Measurements from ENCODE around the gene TRIM27.
"Not testable (repeated sequence)": the region's sequence is repeated elsewhere in the genome, so short reads cannot be mapped to it uniquely, and the experiment has no call there.

Gene TRIM27, protein sequence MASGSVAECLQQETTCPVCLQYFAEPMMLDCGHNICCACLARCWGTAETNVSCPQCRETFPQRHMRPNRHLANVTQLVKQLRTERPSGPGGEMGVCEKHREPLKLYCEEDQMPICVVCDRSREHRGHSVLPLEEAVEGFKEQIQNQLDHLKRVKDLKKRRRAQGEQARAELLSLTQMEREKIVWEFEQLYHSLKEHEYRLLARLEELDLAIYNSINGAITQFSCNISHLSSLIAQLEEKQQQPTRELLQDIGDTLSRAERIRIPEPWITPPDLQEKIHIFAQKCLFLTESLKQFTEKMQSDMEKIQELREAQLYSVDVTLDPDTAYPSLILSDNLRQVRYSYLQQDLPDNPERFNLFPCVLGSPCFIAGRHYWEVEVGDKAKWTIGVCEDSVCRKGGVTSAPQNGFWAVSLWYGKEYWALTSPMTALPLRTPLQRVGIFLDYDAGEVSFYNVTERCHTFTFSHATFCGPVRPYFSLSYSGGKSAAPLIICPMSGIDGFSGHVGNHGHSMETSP
- 52.0 reads per million, percentile 69 among the genes with 10 or more reads in this experiment for total RNA-seq

DNA sequence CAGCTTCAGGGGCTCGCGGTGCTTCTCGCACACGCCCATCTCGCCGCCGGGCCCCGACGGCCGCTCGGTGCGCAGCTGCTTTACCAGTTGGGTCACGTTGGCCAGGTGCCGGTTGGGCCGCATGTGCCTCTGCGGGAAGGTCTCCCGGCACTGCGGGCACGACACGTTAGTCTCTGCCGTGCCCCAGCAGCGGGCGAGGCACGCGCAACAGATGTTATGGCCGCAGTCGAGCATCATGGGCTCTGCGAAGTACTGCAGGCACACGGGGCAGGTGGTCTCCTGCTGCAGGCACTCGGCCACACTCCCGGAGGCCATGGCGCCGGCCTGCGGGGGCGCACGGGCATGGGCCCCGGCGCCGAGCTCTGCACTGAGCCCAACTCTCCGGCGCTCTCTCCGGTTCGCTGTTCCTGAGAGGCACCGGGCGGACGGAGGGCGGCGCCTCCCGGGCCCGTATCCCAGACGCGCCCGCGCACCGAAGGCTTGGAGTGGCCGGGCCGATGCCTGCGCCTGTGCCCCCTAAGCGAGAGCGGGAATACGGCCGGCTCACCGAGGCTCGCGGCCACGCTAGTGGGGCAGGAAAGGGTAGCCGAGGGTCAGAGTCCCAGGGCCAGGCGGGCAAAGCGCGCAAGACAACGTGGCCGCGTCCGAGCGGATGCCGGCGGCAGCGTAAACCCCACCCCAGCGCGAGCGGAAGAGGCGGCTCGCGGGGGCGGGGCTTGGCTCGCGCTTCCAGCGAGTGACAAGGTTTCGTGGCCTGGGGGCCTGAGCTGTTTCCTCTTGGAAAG is at the start of gene TRIM27:
TSS of gene TRIM27 (minus strand) at position 668 of the 785 bp plus-strand sequence. CDS start at position 315, 353 bp downstream.
- DNase-seq = peak; percentile 68

DNA sequence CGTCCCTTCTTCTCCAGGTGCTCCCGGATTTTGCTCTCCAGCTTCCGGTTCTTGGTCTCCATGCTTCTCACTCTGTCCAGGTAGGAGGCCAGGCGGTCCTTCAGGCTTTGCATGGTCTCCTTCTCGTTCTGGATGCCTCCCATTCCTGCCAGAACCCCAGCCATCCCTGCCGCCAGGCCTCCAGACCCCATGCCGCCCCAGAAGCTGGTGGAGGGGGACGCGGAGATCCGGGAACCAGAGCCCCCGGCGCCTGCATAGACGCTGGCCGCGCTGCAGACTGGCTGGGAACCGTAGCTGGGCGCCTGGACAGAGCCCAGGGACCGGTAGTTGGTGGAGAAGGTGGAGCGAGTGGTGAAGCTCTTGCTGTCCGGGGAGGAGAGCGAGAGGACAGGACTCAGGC is 46.3 kb upstream of the TRIM27 start:
- not testable (repeated sequence) for DNase-seq

DNA sequence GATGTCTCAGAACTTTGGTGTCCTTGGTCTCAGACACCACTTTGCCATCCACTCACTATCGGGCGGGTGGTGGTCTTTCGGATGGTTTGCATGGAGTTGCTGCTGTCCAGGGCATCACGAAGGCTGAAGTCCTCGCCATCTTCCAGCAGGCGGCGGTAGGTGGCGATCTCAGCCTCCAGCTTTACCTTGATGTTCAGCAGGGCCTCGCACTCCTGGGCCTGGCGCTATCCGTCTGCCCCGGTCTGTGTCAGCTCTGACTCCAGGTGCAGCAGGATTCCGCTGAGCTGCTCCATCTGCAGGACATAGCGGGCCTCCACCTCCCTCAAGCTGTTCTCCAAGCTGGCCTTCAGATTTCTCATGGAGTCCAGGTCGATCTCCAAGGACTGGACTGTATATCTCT is 45.3 kb upstream of the TRIM27 start:
- DNase-seq = no peak

DNA sequence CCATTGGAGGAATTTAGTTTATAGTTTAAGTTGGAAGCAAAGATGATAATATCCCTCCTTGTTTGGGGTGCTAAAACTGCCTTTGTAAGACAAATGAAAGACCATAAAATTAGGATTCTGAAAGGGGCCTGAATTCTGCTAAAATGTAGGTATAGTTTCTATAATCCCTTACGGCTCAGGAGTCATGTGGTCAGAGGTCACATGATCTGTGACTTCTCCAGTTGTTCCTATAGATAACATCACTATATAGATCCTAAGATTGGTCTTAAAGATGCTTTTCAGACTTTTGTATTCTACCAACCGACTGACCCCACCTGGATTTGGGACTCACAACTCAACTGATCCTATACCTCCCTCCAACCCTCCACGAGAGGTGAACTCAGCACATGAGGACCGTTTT is 44.7 kb upstream of the TRIM27 start:
- no peak for DNase-seq

DNA sequence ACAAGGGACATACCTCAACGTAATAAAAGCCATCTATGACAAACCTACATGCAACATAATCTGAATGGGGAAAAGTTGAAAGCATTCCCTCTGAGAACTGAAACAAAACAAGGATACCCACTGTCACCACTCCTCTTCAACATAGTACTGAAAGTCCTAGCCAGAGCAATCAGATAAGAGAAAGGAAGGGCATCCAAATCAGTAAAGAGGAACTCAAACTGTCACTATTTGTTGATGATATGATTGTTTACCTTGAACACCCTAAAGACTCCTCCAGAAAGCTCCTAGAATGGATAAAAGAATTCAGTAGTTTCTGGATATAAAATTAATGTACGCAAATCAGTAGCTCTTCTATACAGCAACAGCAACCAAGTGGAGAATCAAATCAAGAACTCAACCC is 41.9 kb upstream of the TRIM27 start:
- no peak for DNase-seq

DNA sequence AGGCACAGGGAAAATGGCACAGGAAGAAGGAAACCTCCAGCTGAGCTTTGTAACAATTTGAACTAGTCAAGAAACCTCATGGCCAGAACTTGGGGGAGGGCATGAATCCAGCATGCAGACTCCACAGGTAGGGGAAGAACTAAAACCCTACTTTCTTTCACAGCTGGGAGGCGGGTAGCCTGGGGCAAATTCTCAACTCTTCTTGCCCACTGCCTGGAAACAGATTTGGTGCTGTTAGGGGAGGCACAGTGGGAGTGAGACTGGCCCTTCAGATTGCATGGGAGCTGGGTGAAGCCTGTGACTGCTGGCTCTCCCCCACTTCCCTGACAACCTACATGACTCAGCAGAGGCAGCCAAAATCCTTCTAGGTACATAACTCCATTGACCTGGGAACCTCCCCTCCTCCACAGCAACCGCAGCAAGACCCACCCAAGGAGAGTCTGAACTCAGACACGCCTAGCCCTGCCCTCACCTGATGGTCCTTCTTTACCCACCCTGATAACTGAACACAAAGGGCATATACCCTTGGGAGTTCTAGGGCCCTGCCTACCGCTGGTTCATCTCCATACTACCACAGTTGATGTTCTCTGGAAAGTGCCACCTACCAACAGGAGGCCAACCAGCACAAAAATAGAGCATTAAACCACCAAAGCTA is 37.2 kb upstream of the TRIM27 start:
- DNase-seq = no peak

DNA sequence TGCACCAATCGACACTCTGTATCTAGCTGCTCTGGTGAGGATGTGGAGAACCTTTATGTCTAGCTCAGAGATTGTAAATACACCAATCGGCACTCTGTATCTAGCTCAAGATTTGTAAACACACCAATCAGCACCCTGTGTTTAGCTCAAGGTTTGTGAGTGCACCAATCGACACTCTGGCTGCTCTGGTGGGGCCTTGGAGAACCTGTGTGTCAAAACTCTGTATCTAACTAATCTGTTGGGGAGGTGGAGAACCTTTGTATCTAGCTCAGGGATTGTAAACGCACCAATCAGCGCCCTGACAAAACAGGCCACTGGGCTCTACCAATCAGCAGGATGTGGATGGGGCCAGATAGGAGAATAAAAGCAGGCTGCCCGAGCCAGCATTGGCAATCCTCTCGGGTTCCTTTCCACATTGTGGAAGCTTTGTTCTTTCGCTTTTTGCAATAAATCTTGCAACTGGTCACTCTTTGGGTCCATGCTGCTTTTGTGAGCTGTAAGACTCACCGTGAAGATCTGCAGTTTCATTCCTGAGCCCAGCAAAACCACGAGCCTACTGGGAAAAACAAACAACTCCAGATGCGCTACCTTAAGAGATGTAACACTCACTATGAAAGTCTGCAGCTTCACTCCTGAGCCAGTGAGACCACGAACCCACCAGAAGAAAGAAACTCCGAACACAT is 34.9 kb upstream of the TRIM27 start:
- not testable (repeated sequence) for DNase-seq

DNA sequence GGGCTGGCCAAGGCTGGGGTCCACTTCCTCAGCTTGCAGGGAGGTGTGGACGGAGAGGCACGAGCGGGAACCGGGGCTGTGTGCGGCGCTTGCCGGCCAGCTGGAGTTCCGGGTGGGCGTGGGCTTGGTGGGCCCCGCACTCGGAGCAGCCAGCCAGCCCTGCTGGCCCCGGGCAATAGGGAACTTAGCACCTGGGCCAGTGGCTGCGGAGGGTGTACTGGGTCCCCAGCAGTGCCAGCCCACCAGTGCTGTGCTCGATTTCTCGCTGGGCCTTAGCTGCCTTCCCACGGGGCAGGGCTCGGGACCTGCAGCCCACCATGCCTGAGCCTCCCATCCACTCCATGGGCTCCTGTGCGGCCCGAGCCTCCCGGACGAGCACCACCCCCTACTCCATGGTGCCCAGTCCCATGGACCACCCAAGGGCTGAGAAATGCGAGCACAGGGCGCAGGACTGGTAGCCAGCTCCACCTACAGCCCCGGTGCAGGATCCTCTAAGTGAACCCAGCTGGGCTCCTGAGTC is 34.1 kb upstream of the TRIM27 start:
- DNase-seq = not testable (repeated sequence)

DNA sequence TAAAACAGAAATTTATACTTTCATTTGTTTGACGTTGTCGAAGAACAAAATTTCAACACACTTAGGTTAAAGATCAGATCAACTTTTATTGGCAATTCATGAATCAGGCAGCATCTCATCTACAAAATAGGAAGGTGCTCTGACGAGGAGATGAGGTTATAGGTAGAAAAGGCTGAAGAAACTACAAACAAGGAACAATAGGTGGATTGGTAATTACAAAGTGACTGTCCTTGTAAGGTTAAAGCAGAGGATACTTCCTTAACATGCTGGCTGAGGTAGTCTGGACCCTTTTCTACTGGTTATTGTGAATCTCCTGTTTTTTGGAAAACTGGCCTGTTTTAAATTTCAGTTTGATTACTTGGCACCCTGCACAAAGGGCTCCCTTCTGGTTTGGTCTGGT is 32.5 kb upstream of the TRIM27 start:
- no peak for DNase-seq

DNA sequence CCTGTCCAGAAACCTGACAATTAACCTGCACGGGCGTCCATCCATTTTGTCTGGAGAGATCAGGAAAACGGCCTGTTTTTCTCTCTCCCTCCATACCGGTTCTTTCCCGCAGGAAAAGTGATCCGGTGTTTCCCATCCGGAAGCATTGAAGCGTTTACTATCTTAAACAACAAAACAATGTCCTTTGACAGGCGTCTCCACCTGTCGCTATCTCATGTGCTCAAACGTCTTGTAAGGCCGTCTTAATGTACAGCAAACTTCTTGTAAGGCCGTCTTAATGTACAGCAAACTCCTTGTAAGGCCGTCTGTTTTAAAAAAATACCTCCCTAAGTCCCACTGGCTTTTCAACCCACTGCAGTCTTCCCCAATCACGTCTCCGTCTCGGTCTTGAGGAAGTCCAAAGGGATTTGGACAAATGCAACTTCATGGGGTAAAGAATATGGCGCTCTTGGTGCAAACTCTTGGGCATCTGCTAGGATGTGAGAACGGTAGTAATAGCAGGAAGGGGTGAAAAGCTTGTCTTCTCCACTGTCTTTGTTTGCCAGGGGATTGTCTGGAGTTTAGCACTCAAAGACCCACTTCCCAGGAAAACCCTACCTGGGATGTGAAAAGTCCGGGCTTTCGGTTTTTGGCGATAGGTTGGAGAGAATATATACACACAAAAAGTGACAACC is 29.9 kb upstream of the TRIM27 start:
- no peak for DNase-seq

DNA sequence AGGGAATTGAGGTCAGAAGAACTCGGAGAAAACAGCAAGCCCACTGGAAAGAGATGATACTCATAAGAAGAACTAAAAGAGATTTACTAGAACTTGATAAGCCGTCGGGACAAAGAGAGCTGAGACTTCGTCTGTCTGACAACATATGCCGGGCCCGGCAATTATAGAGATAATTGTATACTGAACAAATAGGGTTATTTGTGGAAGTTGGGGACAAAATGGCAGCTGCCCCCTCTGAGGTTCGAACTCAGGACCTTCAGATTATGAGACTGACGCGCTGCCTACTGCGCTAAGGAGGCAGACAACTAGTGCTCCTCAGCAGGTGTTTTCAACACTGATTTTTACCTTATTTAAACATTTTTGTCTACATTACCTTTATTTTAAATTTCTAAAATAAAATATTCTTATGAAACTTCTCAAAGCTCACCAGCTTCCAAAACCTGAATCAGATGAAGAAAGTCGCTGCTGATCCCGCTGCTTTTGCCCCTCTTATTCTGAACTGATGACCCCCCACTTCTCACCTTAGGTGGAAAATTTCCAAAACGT is 29.3 kb upstream of the TRIM27 start:
- DNase-seq = peak; percentile 34

DNA sequence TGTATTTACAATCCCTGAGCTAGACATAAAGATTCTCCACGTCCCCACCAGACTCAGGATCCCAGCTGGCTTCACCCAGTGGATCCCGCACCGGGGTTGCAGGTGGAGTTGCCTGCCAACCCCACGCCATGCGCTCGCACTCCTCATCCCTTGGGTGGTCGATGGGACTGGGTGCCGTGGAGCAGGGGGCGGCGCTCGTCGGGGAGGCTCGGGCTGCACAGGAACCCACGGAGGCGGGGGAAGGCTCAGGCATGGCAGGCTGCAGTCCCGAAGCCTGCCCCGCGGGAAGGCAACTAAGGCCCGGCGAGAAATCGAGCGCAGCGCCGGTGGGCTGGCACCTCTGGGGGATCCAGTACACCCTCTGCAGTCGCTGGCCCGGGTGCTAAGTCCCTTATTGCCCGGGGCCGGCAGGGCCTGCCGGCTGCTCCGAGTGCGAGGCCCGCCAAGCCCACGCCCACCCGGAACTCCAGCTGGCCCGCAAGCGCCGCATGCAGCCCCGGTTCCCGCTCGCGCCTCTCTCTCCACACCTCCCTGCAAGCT is 25.9 kb upstream of the TRIM27 start:
- not testable (repeated sequence) for DNase-seq

DNA sequence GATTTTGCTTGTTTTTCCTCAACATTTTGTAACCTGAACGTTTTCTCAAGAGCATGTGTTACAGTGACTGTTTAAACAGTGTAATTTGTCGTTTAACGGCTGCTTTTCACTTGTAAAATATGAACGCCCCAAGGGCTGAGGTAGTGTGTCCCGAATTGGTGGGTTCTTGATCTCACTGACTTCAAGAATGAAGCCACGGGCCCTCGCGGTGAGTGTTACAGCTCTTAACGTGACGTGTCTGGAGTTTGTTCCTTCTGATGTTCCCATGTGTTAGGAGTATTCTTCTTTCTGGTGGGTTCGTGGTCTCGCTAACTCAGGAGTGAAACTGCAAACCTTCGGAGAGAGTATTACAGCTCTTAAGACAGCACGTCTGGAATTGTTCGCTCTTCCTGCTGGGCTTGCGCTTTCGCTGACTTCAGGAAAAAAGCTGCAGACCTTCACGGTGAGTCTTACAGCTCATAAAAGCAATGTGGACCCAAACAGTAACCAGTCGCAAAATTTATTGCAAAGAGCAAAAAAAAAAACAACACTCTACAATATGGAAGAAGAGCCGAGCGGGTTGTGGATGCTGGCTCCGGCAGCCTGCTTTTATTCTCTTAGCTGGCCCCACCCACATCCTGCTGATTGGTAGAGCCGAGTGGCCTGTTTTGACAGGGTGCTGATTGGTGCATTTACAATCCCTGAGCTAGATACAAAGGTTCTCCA is 25.1 kb upstream of the TRIM27 start:
- no peak for DNase-seq

DNA sequence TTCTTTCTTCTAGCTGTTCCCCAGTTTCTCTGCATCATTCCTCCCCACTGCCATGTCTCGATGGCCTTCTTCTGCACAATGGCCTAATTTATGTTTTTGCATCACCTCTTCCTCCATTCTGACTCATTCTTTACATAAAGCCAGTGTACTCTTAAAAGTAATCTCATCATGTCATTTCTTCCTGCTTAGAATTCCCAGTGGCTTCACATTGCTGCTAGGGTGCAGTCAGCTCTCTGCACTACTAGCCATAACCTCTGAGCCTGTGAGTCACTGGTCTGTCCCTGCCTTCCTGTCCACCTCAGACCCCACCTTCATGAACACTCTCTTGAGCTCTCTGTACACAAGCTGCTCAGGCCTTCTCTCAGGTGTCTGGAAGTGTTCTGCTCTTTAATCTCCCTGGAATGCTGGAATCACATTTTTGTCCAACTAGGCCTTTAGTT is 24.1 kb upstream of the TRIM27 start:
- no peak for DNase-seq

DNA sequence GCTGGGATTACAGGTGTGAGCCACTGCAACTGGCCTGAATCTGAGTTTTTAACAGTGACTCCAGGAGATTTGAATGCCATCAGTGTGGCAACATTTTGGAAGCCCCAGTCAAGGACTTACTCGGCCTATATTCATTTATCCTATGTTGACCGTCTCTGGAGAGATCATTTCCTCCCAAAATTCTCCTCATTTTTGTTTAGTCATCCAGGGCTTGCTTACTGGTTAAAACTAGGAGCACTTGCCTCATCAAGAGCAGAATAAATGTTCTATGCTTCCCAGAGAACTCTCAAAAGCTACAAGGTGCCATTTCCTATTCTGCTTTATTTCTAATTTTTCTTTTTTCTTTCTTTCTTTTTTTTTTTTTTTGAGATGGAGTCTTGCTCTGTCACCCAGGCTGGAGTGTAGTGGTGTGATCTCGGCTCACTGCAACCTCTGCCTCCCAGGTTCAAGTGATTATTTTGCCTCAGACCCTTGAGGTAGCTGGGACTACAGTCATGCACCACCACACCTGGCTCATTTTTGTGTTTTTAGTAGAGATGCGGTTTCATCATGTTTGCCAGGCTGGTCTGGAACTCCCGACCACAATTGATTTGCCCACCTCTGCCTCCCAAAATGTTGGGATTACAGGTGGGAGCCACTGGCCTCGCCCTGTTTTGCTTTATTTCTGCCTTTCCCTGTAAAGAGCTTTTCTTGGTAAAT is 23.4 kb upstream of the TRIM27 start:
- no peak for DNase-seq

DNA sequence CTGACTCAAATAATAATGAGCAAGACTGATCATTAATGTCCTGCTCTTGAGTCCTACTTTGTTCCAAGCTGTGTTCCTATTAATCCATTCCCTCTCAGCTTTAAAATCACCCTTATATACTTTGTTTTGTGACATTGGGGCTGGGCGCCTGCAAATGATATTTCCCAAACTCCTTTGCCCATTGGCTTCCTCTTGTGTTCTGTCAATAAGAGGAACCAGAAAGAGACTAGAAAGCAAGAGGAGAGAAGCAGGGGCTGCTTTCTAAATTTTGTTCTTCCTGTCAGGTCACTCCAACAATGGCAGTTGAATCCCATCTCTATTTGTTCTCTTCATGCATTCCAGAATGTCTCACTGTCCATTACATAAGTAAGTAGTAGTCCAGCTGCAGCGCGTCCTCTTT is 21.6 kb upstream of the TRIM27 start:
- no peak for DNase-seq

DNA sequence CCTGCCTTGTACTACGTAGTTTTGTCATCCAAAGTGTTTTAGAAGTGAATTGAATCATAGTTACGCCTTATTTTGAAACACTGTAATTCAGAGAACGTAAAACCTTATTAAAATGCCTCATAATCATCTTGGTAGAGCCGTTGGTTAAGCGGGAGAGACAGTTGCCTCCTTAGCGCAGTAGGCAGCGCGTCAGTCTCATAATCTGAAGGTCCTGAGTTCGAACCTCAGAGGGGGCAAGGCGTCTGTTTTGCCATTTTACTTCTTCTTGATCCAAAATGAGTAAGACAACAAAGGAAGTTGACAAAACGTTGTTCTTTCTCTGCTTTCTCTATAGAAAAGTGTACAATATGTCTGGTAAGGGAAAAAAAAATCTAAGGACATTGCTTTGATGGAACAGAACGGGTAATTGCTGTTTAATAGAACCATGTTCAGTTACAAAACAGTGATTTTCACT is 20.7 kb upstream of the TRIM27 start:
- DNase-seq = peak; percentile 41

DNA sequence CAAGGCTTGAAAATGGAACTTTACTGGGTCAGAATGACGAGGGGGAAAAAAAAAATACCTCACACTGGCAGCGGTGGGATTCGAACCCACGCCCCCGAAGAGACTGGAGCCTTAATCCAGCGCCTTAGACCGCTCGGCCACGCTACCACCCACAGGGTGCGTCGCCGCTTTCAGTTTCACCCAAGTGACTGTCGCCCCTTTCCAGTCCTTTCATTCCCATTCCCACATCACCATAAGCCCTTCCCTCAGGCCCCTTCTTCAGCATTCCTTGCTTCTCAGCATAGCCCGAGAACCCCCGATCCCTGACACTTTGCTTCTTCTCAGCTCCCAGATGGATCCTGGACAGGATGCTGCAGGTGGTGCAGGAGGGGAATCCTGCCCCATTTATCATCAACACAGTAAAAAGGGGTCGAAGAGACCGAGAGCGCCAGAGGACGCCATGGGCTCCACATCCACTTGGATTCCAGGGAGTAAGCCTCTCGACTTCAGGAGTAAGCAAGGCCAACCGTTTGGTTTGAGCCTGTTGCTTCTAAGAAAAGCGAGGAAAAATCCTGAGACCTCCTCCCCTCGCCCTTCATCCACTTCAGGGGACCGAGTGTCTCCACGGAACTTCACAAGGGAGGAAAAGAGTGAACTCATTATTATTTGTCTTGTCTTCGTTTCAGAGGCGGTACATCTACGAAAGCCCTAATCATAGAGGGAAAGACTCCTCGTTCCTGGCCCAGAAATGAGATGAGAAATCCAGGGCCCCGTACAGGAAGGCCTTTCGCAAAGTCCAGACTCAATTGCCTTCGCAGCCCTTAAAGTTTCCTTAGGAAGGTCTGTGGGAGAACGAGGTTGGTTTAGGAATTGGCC is 20.0 kb upstream of the TRIM27 start:
- no peak for DNase-seq

DNA sequence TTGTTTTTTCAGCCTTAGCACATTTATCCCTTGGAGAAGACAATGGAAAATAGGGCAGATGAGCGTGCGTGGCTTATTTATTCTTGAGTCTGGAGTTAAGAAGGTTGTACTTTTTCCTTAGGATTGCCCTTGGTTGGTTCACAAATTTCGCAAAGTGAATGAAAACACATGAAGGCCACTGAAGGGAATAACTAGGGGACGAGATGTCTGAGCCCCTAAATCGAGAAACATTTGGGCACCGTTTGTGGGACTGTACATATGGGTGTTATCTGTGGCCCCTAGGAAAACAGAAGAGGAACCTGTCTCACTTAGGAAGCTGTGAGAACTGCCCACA is 19.4 kb upstream of the TRIM27 start:
- no peak for DNase-seq
